Measurements from ENCODE around the gene TH. TPM values are rescaled to one million over a fixed set of nuclear protein-coding genes. Genes with fewer than 3 reads are reported as not detected.

The TH gene
- total RNA-seq, 2 experiments from 2014 or later, result not detected

DNA sequence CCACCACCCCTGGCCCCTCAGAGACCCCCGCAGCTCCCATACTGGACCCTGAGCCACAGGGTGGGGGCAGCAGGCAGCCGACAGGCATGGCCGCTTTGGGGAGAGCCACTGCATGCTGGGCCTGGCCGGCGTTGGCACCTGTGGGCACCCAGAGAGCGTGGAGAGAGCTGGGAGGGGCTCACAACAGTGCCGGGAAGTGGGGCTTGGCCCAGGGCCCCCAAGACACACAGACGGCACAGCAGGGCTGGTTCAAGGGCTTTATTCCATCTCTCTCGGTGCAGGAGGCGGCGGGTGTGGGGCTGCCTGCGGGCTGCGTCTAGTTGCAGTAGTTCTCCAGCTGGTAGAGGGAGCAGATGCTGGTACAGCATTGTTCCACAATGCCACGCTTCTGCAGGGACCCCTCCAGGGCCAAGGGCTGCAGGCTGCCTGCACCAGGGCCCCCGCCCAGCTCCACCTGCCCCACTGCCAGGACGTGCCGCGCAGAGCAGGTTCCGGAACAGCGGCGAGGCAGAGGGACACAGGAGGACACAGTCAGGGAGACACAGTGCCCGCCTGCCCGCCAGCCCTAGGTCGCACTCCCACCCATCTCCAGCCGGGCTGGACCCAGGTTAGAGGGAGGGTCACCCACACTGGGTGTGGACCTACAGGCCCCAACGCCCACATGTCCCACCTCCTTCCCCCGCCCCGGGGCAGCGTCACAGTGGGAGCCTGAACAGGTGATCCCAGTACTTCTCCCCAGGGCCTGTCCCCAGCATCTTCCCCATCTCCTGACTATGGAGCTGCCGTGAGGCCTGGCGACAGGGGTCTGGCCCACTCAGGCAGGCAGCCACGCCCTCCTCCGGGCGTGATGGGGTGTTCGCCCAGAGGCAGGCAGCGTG, 11.8 kb downstream of the TH start:
- Mint-ChIP-seq H3K4me1 (no peaks in the 10 kb centered on the region), H3K27ac (no peak overlapping the region), H3K9me3 (no peaks in the 10 kb centered on the region), H3K4me3 (no peak overlapping the region), H3K36me3 (no peaks in the 10 kb centered on the region), H3K27me3 (no peaks in the 10 kb centered on the region)
- DNase-seq (no peak), ATAC-seq (ENCODE audit: low read depth) (no peak)
- POLR2A ChIA-PET, result no interaction called here

DNA sequence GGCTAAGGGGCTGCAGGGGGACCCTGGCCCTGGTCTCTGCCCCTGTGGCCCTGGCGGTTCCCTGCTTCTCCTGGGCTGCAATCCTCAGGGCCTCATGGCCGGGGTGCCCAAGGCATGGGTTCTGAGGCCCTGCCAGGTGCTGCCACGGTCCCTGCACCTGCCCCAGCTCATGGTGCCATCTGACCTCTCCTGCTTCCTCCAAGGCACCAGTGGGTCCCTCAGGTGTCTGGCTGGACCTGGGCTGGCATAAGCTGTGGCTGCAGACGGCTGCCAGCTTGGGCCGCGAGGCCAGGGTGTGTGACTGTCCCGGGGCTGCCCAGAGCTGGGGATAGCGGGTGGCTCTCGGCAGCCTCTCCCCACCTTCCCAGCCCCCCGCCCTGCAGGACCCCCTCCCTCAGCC, 12.6 kb downstream of the TH start:
- H3K4me3 Mint-ChIP-seq, result no peak overlapping the region
- ATAC-seq (ENCODE audit: low read depth) (no peak), DNase-seq (no peak)
- no peaks in the 10 kb centered on the region for H3K4me1 Mint-ChIP-seq
- H3K9me3 Mint-ChIP-seq, result no peaks in the 10 kb centered on the region
- no peak overlapping the region for H3K27ac Mint-ChIP-seq
- no peaks in the 10 kb centered on the region for H3K36me3 Mint-ChIP-seq
- POLR2A ChIA-PET, result no interaction called here
- H3K27me3 Mint-ChIP-seq, result no peaks in the 10 kb centered on the region

- Mint-ChIP-seq H3K36me3 (no peaks in the 10 kb centered on the region), H3K4me3 (no peak overlapping the region), H3K27ac (no peak overlapping the region), H3K9me3 (no peaks in the 10 kb centered on the region), H3K4me1 (no peaks in the 10 kb centered on the region), H3K27me3 (no peaks in the 10 kb centered on the region)
- no peak for DNase-seq
- no peak for ATAC-seq (ENCODE audit: low read depth)
- POLR2A ChIA-PET, result no interaction called here
Observed at GRCh38 chr11:2158296-2158737, 13.3 kb downstream of the TH start.

GRCh38 chr11:2157294-2158040, 14.1 kb downstream of the TH start:
- H3K4me1 Mint-ChIP-seq, result no peaks in the 10 kb centered on the region
- no peak for ATAC-seq (ENCODE audit: low read depth)

GRCh38 chr11:2156416-2157182, 15.0 kb downstream of the TH start:
- H3K4me1 Mint-ChIP-seq, result peaks cover 5% of the 10 kb centered on the region
- DNase-seq (peak; percentile 73), ATAC-seq (ENCODE audit: low read depth) (peak; percentile 40)
- no peak overlapping the region for H3K4me3 Mint-ChIP-seq
- no peak overlapping the region for H3K27ac Mint-ChIP-seq
- no peaks in the 10 kb centered on the region for H3K9me3 Mint-ChIP-seq
- no peaks in the 10 kb centered on the region for H3K27me3 Mint-ChIP-seq
- POLR2A ChIA-PET, result no interaction called here
- H3K36me3 Mint-ChIP-seq, result no peaks in the 10 kb centered on the region

More at GRCh38 chr11:2157294-2158040, 14.1 kb downstream of the TH start:
- H3K9me3 Mint-ChIP-seq, result no peaks in the 10 kb centered on the region
- H3K4me3 Mint-ChIP-seq, result no peak overlapping the region
- no peak overlapping the region for H3K27ac Mint-ChIP-seq
- no peak for DNase-seq
- H3K27me3 Mint-ChIP-seq, result no peaks in the 10 kb centered on the region
- POLR2A ChIA-PET, result no interaction called here
- no peaks in the 10 kb centered on the region for H3K36me3 Mint-ChIP-seq

GRCh38 chr11:2155511-2155910, 16.1 kb downstream of the TH start:
- Mint-ChIP-seq H3K27me3 (peaks cover 6% of the 10 kb centered on the region), H3K27ac (no peak overlapping the region), H3K36me3 (no peaks in the 10 kb centered on the region), H3K9me3 (no peaks in the 10 kb centered on the region), H3K4me1 (peaks cover 5% of the 10 kb centered on the region), H3K4me3 (no peak overlapping the region)
- DNase-seq (no peak), ATAC-seq (ENCODE audit: low read depth) (no peak)
- POLR2A ChIA-PET, result no interaction called here

DNA sequence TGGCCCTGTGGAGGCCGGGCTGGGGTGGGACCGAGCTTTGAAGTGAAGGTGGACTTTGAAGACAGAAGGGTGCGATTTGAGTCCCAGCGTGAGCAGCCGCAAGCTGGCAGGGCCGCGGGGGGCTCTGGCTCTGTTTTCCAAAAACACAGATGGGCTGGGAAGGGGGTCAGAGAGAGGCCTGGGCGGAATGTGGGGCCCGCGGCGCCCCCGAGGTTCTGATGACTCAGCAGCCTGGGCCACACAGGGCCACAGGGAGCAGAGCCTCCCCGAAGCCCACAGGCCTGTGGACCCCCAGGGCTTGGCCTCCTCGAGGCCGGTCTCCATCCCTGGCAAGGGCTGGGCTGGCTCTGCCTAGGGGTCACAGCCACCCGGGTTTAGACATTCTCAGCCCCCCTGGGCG, 16.7 kb downstream of the TH start:
- H3K27ac Mint-ChIP-seq, result no peak overlapping the region
- no peak for DNase-seq
- H3K9me3 Mint-ChIP-seq, result no peaks in the 10 kb centered on the region
- ATAC-seq (ENCODE audit: low read depth), result no peak
- peaks cover 5% of the 10 kb centered on the region for H3K4me1 Mint-ChIP-seq
- H3K27me3 Mint-ChIP-seq, result peaks cover 12% of the 10 kb centered on the region
- POLR2A ChIA-PET, result no interaction called here
- no peaks in the 10 kb centered on the region for H3K36me3 Mint-ChIP-seq
- H3K4me3 Mint-ChIP-seq, result no peak overlapping the region

DNA sequence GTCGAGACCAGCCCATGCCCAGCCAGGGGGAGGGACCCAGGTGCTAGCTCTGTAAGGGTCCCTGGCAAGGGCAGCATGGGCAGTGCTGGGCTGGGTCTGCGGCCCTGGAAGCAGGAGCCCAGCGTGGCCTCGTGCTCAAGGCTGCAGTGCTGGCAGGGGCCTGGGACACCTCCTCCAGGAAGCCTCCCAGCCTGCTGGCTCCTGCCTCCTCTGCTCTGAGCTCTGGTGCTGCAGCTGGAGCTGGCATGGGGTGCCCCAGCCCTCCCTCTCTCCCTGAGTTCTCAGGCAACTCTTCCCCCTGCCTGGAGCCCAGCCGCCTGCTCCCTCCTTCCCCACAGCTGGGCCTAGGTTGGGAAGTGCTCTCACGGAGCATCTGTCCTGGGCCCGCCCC, 17.4 kb downstream of the TH start:
- H3K36me3 Mint-ChIP-seq, result no peaks in the 10 kb centered on the region
- H3K9me3 Mint-ChIP-seq, result no peaks in the 10 kb centered on the region
- H3K27me3 Mint-ChIP-seq, result peaks cover 15% of the 10 kb centered on the region
- H3K27ac Mint-ChIP-seq, result no peak overlapping the region
- POLR2A ChIA-PET, result no interaction called here
- H3K4me3 Mint-ChIP-seq, result no peak overlapping the region
- H3K4me1 Mint-ChIP-seq, result peaks cover 5% of the 10 kb centered on the region
- DNase-seq, result no peak
- no peak for ATAC-seq (ENCODE audit: low read depth)

DNA sequence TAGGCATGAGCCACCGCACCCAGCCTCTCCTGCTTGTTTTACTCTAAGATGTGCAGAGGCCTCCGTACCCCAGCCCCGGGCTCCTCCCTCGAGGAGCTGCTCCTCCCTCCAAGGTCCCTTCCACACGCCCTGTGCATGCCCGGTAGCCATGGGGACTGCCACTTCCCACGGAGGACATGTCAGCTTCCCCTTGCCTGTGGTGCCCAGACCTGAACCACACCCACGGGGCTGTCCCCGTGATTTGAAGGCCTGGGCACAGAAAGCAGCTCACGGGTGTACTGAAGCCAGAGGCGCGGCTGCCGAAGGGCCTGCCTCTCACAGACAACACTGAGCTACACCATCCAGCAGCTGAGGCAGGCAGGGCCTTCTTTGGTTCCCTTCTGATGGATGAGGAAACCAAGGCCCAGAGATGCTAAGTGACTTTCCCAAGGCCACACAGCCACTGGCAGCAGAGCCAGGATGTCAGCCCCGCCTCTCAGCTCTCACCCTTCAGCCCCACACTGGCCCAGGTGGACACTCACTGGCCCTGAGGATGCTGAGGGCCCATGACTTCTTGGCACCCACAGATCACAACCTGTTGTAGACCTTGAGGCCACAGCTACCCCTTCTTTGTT, 17.9 kb downstream of the TH start:
- Mint-ChIP-seq H3K4me1 (peaks cover 5% of the 10 kb centered on the region), H3K4me3 (no peak overlapping the region), H3K9me3 (no peaks in the 10 kb centered on the region), H3K27ac (no peak overlapping the region), H3K36me3 (no peaks in the 10 kb centered on the region), H3K27me3 (peaks cover 19% of the 10 kb centered on the region)
- POLR2A ChIA-PET, result interaction anchor here (2.6 kb wide), 1 partner anchor 116 kb away, joined by 8 read pairs; no protein-coding TSS in a partner anchor
- ATAC-seq (ENCODE audit: low read depth) (no peak), DNase-seq (no peak)

GRCh38 chr11:2151500-2152257, 19.9 kb downstream of the TH start:
- H3K4me3 Mint-ChIP-seq, result no peak overlapping the region
- peak overlapping the region; percentile 38 for H3K27ac Mint-ChIP-seq
- peaks cover 5% of the 10 kb centered on the region for H3K4me1 Mint-ChIP-seq
- ATAC-seq (ENCODE audit: low read depth) (peak; percentile 52), DNase-seq (peak; percentile 78)
- POLR2A ChIA-PET, result interaction anchor here (0.6 to 2.6 kb wide), 2 partner anchors 114 to 166 kb away, joined by 4 to 8 read pairs; no protein-coding TSS in a partner anchor
- H3K27me3 Mint-ChIP-seq, result peaks cover 31% of the 10 kb centered on the region
- H3K36me3 Mint-ChIP-seq, result no peaks in the 10 kb centered on the region
- no peaks in the 10 kb centered on the region for H3K9me3 Mint-ChIP-seq

GRCh38 chr11:2149864-2150847, 21.5 kb downstream of the TH start:
- no peaks in the 10 kb centered on the region for H3K36me3 Mint-ChIP-seq
- DNase-seq (no peak), ATAC-seq (ENCODE audit: low read depth) (no peak)
- H3K4me1 Mint-ChIP-seq, result peaks cover 5% of the 10 kb centered on the region
- H3K9me3 Mint-ChIP-seq, result no peaks in the 10 kb centered on the region
- no peak overlapping the region for H3K4me3 Mint-ChIP-seq
- H3K27me3 Mint-ChIP-seq, result peaks cover 46% of the 10 kb centered on the region
- POLR2A ChIA-PET, result interaction anchor here (0.6 kb wide), 1 partner anchor 156 kb away, joined by 3 read pairs; no protein-coding TSS in a partner anchor
- H3K27ac Mint-ChIP-seq, result no peak overlapping the region

Measured in activated naive CD8-positive, alpha-beta T cell treated with anti-CD3 and anti-CD28 coated beads, Interleukin-2, amount 10 ng/mL, durations not matched to agents 7 days and 5 days (primary cell).